Measurements from ENCODE around the gene TMEM240. TPM values are rescaled to one million over a fixed set of nuclear protein-coding genes. Genes with fewer than 3 reads are reported as not detected.

Gene TMEM240
- 3.6 and 5.5 TPM in 2 replicates for total RNA-seq (2022)
- Bru-seq, nascent RNA: percentile 30 among the genes with signal in this experiment
- BruChase-seq, experiment 1, labeled RNA remaining after a 6-hour chase: percentile 69 among the genes with signal in this experiment
- BruChase-seq, experiment 2, labeled RNA remaining after a 2-hour chase: percentile 52 among the genes with signal in this experiment
- long read RNA-seq: 0 reads

GRCh38 chr1:1540090-1540817, at the start of gene TMEM240:
Gene TMEM240 (minus strand): TSS chr1:1540624. CDS start chr1:1540346, 278 bp downstream.
- CTCF ChIA-PET: no interaction called here
- H3K27ac Mint-ChIP-seq (ENCODE audit: low read depth, unreplicated experiment): no peak within 1 kb of the TSS
- H3K9me3 Mint-ChIP-seq (ENCODE audit: unreplicated experiment): no peaks in the 10 kb centered on the region
- POLR2A ChIA-PET: no interaction called here
- H3K4me3 Mint-ChIP-seq (ENCODE audit: unreplicated experiment): no peak within 1 kb of the TSS
- no peaks in the 10 kb centered on the region for H3K4me1 Mint-ChIP-seq (ENCODE audit: insufficient read depth, unreplicated experiment)
- H3K36me3 Mint-ChIP-seq (ENCODE audit: insufficient read depth, unreplicated experiment): peaks cover 33% of the 10 kb centered on the region
- intact Hi-C loops (cut with micrococcal nuclease): no loop called here
- no peak for TF ChIP-seq CTCF (IDR thresholded peaks at IDR 0.05; ENCODE audit: unreplicated experiment)
- no peak for DNase-seq (ENCODE audit: unreplicated experiment)
- no peaks in the 10 kb centered on the region for H3K27me3 Mint-ChIP-seq (ENCODE audit: insufficient read depth, unreplicated experiment)
- BruUV-seq (replicated peaks): no TSS peak

GRCh38 chr1:1583347-1584010, 43.1 kb upstream of the TMEM240 start:
- no peak overlapping the region for H3K4me3 Mint-ChIP-seq (ENCODE audit: unreplicated experiment)
- intact Hi-C loops (cut with micrococcal nuclease): no loop called here
- no peak overlapping the region for H3K27ac Mint-ChIP-seq (ENCODE audit: low read depth, unreplicated experiment)
- no peaks in the 10 kb centered on the region for H3K4me1 Mint-ChIP-seq (ENCODE audit: insufficient read depth, unreplicated experiment)
- ChIA-PET POLR2A (no interaction called here), CTCF (no interaction called here)
- no peak for TF ChIP-seq CTCF (IDR thresholded peaks at IDR 0.05; ENCODE audit: unreplicated experiment)
- H3K36me3 Mint-ChIP-seq (ENCODE audit: insufficient read depth, unreplicated experiment): peaks cover 6% of the 10 kb centered on the region
- DNase-seq (ENCODE audit: unreplicated experiment): no peak
- no TSS peak for BruUV-seq (replicated peaks)
- H3K27me3 Mint-ChIP-seq (ENCODE audit: insufficient read depth, unreplicated experiment): peaks cover 11% of the 10 kb centered on the region
- no peaks in the 10 kb centered on the region for H3K9me3 Mint-ChIP-seq (ENCODE audit: unreplicated experiment)

GRCh38 chr1:1582585-1583346, 42.3 kb upstream of the TMEM240 start:
- BruUV-seq (replicated peaks): no TSS peak

More at GRCh38 chr1:1582585-1583346, 42.3 kb upstream of the TMEM240 start:
- ChIA-PET CTCF (interaction anchor here (0.6 kb wide), 1 partner anchor 8 kb away, joined by 3 read pairs; no protein-coding TSS in a partner anchor), POLR2A (no interaction called here)
- Mint-ChIP-seq H3K36me3 (ENCODE audit: insufficient read depth, unreplicated experiment) (peaks cover 6% of the 10 kb centered on the region), H3K27me3 (ENCODE audit: insufficient read depth, unreplicated experiment) (peaks cover 11% of the 10 kb centered on the region), H3K27ac (ENCODE audit: low read depth, unreplicated experiment) (no peak overlapping the region), H3K4me3 (ENCODE audit: unreplicated experiment) (no peak overlapping the region), H3K9me3 (ENCODE audit: unreplicated experiment) (no peaks in the 10 kb centered on the region), H3K4me1 (ENCODE audit: insufficient read depth, unreplicated experiment) (no peaks in the 10 kb centered on the region)
- intact Hi-C loops (cut with micrococcal nuclease): no loop called here
- no peak for TF ChIP-seq CTCF (IDR thresholded peaks at IDR 0.05; ENCODE audit: unreplicated experiment)
- DNase-seq (ENCODE audit: unreplicated experiment): no peak
